ENCODE measurements around the gene OR10A3. TPM values are rescaled to one million over a fixed set of nuclear protein-coding genes. Genes with fewer than 3 reads are reported as not detected.

OR10A3 gene
- total and polyA plus RNA-seq, 2 experiments from 2014 or later = 0.14 to 0.52 TPM

GRCh38 chr11:7907121-7907520 is 34.4 kb downstream of the OR10A3 start:
- DNase-seq (ENCODE audit: low spot score) (no peak), ATAC-seq (no peak)
- Histone ChIP-seq H3K36me3 (ENCODE audit: insufficient read depth) (no peaks in the 10 kb centered on the region), H3K27me3 (ENCODE audit: insufficient read depth) (no peaks in the 10 kb centered on the region), H3K79me2 (replicated peaks; ENCODE audit: insufficient read depth) (peaks cover 10% of the 10 kb centered on the region), H3K27ac (ENCODE audit: low read depth) (peak overlapping the region; percentile 99), H3K9me2 (ENCODE audit: insufficient read depth) (no peaks in the 10 kb centered on the region), H3K4me1 (ENCODE audit: insufficient read depth) (peaks cover 64% of the 10 kb centered on the region), H3F3A (replicated peaks; ENCODE audit: low read depth) (0 out of 2 replicates have a peak, but pooled peaks cover 4% of the 10 kb centered on the region), H3K4me2 (peak overlapping the region; percentile 52), H4K20me1 (replicated peaks; ENCODE audit: insufficient read depth) (no peaks in the 10 kb centered on the region), H3K4me3 (no peak overlapping the region; the same call in 1 of the 2 replicates), H2AFZ (no peak overlapping the region)
- Mint-ChIP-seq H3K9me3 (no peaks in the 10 kb centered on the region), H3K4me1 (peaks cover 73% of the 10 kb centered on the region), H3K36me3 (ENCODE audit: low read depth) (no peaks in the 10 kb centered on the region), H3K4me3 (no peak overlapping the region), H3K27ac (peak overlapping the region; percentile 77), H3K27me3 (ENCODE audit: insufficient read depth, low read depth, poor library complexity) (peaks cover 2% of the 10 kb centered on the region)
- no peak for TF ChIP-seq REST (IDR thresholded peaks at IDR 0.05; ENCODE audit: unreplicated experiment)
- no peak for TF ChIP-seq CTCF (conservative IDR thresholded peaks at IDR 0.05; ENCODE audit: low read depth in 2 of 2)
- TF ChIP-seq JUNB (IDR thresholded peaks at IDR 0.05; ENCODE audit: unreplicated experiment) = no peak
- TF ChIP-seq ZNF114 (CRISPR knock-in tag; IDR thresholded peaks at IDR 0.05) = no peak
- TF ChIP-seq NANOG (IDR thresholded peaks at IDR 0.05; ENCODE audit: borderline replicate concordance) = no peak
- TF ChIP-seq POLR2AphosphoS5 (IDR thresholded peaks at IDR 0.05; ENCODE audit: low read depth) = no peak

- ATAC-seq = peak; percentile 57
- no peak overlapping the region for H2AFZ ChIP-seq
- peaks cover 2% of the 10 kb centered on the region for H3K27me3 Mint-ChIP-seq (ENCODE audit: insufficient read depth, low read depth, poor library complexity)
Measured at GRCh38 chr11:7906481-7906880, 35.0 kb downstream of the OR10A3 start.

More at GRCh38 chr11:7906481-7906880, 35.0 kb downstream of the OR10A3 start:
- Histone ChIP-seq H3K4me1 (ENCODE audit: insufficient read depth) (peaks cover 58% of the 10 kb centered on the region), H3F3A (replicated peaks; ENCODE audit: low read depth) (0 out of 2 replicates have a peak, but pooled peaks cover 4% of the 10 kb centered on the region), H3K27ac (ENCODE audit: low read depth) (peak overlapping the region; percentile 99), H3K4me2 (peak overlapping the region; percentile 52), H4K20me1 (replicated peaks; ENCODE audit: insufficient read depth) (no peaks in the 10 kb centered on the region), H3K9me2 (ENCODE audit: insufficient read depth) (no peaks in the 10 kb centered on the region), H3K27me3 (ENCODE audit: insufficient read depth) (no peaks in the 10 kb centered on the region), H3K36me3 (ENCODE audit: insufficient read depth) (no peaks in the 10 kb centered on the region), H3K4me3 (no peak overlapping the region; the same call in 1 of the 2 replicates), H3K79me2 (replicated peaks; ENCODE audit: insufficient read depth) (peaks cover 10% of the 10 kb centered on the region)
- TF ChIP-seq ETS1 (IDR thresholded peaks at IDR 0.05) (no peak), NANOG (IDR thresholded peaks at IDR 0.05; ENCODE audit: borderline replicate concordance) (no peak), STAT1 (IDR thresholded peaks at IDR 0.05; ENCODE audit: unreplicated experiment) (no peak), ZNF462 (CRISPR knock-in tag; IDR thresholded peaks at IDR 0.05) (no peak), EZH2phosphoT487 (IDR thresholded peaks at IDR 0.05; ENCODE audit: unreplicated experiment) (no peak)
- Mint-ChIP-seq H3K27ac (peak overlapping the region; percentile 77), H3K4me3 (no peak overlapping the region), H3K4me1 (peaks cover 71% of the 10 kb centered on the region), H3K9me3 (no peaks in the 10 kb centered on the region), H3K36me3 (ENCODE audit: low read depth) (no peaks in the 10 kb centered on the region)
- peak; percentile 44 for DNase-seq (ENCODE audit: low spot score)
